ENCODE results near the gene PRG2.

DNA sequence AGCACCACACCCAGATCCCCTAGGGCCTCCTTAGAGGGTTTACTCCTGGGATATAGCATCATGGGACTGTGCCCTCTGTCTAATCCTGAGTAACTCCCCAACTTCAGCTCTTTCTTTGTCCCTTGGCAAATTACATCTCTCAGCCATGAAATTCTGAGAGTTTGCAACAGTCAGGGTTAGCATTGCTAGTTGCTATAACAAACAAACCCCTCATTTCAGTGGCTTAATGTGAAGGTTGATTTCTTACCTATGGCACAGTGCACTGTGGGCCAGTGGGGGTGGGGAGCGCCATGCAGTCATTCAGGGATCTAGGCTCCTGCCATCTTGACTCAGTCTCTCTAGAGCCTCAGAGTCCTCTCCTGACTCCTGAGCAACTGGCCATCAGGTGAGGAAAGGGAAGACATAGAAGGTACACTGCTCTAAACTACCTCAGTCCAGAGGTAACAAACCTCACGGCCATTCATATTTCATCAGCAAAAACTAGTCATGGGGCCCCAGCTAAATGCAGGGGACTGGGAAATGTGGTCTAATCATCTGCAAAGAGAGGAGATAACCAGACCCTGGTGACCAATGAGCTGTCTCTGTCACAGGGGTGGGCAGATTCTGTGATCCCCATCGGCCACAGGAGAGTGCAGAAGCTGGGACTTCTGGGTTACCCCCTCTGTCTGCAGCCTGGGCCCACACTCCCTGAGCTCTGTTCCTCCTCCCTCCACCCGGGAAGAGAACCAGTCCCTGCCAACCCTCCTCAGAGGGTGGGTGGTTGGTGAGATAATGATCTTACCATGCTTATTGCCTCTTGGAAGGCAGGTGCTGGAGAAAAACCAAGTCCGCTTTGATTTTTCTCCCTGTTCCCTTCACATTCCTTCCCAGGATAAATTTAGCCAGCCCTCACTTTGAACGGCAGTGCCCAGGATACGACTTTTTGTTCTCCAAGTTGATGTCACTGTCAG lies 27.0 kb downstream of the PRG2 start:
- TF ChIP-seq, protein P1, sequence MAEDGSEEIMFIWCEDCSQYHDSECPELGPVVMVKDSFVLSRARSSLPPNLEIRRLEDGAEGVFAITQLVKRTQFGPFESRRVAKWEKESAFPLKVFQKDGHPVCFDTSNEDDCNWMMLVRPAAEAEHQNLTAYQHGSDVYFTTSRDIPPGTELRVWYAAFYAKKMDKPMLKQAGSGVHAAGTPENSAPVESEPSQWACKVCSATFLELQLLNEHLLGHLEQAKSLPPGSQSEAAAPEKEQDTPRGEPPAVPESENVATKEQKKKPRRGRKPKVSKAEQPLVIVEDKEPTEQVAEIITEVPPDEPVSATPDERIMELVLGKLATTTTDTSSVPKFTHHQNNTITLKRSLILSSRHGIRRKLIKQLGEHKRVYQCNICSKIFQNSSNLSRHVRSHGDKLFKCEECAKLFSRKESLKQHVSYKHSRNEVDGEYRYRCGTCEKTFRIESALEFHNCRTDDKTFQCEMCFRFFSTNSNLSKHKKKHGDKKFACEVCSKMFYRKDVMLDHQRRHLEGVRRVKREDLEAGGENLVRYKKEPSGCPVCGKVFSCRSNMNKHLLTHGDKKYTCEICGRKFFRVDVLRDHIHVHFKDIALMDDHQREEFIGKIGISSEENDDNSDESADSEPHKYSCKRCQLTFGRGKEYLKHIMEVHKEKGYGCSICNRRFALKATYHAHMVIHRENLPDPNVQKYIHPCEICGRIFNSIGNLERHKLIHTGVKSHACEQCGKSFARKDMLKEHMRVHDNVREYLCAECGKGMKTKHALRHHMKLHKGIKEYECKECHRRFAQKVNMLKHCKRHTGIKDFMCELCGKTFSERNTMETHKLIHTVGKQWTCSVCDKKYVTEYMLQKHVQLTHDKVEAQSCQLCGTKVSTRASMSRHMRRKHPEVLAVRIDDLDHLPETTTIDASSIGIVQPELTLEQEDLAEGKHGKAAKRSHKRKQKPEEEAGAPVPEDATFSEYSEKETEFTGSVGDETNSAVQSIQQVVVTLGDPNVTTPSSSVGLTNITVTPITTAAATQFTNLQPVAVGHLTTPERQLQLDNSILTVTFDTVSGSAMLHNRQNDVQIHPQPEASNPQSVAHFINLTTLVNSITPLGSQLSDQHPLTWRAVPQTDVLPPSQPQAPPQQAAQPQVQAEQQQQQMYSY (CRISPR knock-in tag; IDR thresholded peaks at IDR 0.05) = no peak
- TF ChIP-seq, protein P2, sequence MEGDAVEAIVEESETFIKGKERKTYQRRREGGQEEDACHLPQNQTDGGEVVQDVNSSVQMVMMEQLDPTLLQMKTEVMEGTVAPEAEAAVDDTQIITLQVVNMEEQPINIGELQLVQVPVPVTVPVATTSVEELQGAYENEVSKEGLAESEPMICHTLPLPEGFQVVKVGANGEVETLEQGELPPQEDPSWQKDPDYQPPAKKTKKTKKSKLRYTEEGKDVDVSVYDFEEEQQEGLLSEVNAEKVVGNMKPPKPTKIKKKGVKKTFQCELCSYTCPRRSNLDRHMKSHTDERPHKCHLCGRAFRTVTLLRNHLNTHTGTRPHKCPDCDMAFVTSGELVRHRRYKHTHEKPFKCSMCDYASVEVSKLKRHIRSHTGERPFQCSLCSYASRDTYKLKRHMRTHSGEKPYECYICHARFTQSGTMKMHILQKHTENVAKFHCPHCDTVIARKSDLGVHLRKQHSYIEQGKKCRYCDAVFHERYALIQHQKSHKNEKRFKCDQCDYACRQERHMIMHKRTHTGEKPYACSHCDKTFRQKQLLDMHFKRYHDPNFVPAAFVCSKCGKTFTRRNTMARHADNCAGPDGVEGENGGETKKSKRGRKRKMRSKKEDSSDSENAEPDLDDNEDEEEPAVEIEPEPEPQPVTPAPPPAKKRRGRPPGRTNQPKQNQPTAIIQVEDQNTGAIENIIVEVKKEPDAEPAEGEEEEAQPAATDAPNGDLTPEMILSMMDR (CRISPR knock-in tag; IDR thresholded peaks at IDR 0.05) = no peak
- no peak for TF ChIP-seq YY1 (IDR thresholded peaks at IDR 0.05; ENCODE audit: insufficient read depth, insufficient replicate concordance, low read depth, low read length)
- no peak for TF ChIP-seq TAF1 (CRISPR knock-in tag; IDR thresholded peaks at IDR 0.05)
- TF ChIP-seq ZNF138 (CRISPR knock-in tag; IDR thresholded peaks at IDR 0.05; ENCODE audit: low read depth) = no peak
- no peak for TF ChIP-seq MAFF (IDR thresholded peaks at IDR 0.05; ENCODE audit: low read depth, low read length)
- no peak for TF ChIP-seq RXRA (CRISPR knock-in tag; IDR thresholded peaks at IDR 0.05)
- TF ChIP-seq MZF1 (CRISPR knock-in tag; IDR thresholded peaks at IDR 0.05; ENCODE audit: borderline replicate concordance) = no peak
